EH (cell line): ENCODE measurements around the gene TRIOBP.
"Not testable (repeated sequence)": the region's sequence is repeated elsewhere in the genome, so short reads cannot be mapped to it uniquely, and the experiment has no call there.

Experiments used
- DNase-seq: peaks from one replicate; pipeline ENCODE4 v3.0.0-alpha.2; 2015; ENCODE audit warnings: low read depth

Gene TRIOBP

DNA sequence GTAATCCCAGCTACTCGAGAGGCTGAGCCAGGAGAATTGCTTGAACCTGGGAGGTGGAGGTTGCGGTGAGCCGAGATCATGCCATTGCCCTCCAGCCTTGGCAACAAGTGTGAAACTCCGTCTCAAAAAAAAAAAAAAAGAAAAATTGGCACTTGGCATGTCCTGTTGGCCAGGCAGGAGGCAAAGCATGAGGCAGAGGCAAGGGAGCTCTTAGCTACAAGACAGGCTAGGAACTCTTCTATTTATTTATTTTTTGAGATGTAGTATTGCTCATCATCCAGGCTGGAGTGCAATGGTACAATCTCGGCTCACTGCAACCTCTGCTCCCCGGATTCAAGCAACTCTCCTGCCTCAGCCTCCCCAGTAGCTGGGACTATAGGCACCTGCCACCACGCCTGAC is 2.7 kb upstream of the TRIOBP start:
- not testable (repeated sequence) for DNase-seq

DNA sequence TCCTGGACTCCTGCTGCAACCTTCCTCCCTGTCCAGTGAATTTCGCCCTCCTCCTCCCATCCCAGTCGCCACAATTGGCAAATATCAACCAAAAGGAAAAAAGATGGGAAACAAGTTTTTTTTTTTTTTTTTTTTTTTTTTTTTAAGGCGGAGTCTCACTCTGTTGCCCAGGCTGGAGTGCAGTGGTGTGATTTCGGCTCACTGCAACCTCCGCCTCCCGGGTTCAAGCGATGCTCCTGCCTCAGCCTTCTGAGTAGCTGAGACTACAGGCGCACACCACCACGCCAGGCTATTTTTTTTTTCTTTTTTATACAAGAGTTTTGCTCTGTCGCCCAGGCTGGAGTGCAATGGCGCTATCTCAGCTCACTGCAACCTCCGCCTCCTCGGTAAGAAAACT is 590 bp upstream of the TRIOBP start:
- DNase-seq: not testable (repeated sequence)

DNA sequence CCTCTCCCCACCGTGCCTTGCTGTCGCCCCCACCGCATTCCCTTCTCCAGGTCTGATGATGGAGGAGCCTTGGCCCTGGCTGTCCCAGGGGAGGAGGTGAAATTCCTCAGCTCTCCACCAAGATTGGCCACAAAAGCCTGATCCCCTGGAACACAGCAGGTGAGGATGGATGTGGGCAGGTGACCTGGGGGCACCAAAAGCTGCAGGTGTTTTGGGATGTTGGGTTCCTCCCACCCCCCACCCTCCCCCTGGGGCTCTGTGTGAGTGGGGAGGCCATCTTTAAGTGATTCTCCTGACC is 639 bp downstream of the TRIOBP start:
- no peak for DNase-seq

DNA sequence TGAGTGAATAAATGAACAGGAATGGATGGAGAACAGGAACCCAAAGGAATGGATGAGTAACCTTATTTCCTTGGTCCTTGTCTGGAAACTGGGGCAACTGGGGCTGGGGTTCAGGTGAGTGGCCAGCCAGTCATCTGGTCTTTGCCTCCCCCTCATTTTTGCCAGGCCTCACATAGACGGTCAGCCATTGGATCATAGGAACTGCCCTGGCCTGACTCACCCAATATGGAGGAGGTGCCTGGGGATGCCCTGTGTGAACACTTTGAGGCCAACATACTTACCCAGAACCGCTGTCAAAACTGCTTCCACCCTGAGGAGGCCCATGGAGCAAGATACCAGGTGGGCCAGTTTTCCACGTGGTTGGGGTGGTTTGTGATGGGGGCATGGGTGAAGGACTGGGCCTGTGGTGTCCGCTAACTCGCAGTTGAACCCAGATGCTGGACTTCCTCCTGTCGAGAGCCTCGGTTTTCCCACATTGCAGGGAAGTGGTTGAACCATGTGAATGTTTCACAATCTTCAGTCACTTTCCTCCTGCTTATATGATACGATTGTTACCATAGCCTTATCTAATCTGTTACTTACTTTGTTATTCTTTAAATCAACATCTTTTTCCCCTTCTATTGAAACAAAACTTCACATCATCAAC is 4.4 kb downstream of the TRIOBP start:
- no peak for DNase-seq

DNA sequence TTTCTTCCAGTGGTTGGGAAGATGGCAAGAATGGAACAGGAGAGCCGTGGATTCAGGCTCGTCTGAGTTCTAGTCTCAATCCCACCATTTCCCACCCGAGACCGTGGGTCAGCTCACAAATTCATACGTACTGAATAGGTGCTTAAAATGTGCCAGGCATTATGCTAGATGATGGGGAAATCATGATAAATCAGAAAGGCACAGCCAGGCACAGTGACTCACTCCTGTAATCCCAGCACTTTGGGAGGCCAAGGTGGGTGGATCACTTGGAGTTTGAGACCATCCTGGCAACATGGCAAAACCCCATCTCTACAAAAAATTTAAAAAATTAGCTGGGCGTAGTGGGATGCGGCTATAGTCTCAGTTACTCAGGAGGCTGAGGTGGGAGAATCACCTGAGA is 7.1 kb downstream of the TRIOBP start:
- no peak for DNase-seq

DNA sequence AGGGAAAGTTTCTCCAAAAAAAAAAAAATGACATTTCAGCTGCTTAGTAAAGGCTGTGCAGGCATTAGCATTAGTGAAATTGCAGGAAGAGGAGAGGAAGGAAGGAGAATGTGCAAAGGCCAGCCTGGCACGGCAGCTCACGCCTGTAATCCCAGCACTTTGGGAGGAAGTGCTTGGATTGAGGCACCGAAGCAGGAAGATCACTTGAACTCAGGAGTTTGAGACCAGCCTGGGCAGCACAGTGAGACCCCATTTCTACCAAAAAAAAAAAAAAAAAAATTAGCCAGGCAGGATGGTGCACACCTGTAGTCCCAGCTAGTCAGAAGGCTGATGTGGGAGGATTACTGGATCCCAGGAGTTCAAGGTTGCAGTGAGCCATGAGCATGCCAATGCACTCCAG is 7.8 kb downstream of the TRIOBP start:
- DNase-seq: no peak

DNA sequence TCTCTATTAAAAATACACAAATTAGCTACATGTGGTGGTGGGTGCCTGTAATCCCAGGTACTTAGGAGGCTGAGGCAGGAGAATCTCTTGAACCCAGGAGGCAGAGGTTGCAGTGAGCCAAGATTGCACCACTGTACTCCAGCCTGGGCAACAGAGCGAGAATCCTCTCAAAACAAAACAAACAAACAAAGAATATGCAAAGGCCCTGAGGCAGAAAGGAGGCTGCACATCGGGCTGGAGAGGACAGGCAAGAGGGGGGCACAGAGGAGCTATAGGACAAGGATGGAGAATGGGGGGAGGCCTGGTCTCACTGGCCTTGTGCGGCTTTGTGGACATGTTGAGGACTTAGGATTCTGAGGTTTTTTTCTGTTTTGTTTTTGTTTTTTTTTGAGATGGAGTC is 8.4 kb downstream of the TRIOBP start:
- no peak for DNase-seq

DNA sequence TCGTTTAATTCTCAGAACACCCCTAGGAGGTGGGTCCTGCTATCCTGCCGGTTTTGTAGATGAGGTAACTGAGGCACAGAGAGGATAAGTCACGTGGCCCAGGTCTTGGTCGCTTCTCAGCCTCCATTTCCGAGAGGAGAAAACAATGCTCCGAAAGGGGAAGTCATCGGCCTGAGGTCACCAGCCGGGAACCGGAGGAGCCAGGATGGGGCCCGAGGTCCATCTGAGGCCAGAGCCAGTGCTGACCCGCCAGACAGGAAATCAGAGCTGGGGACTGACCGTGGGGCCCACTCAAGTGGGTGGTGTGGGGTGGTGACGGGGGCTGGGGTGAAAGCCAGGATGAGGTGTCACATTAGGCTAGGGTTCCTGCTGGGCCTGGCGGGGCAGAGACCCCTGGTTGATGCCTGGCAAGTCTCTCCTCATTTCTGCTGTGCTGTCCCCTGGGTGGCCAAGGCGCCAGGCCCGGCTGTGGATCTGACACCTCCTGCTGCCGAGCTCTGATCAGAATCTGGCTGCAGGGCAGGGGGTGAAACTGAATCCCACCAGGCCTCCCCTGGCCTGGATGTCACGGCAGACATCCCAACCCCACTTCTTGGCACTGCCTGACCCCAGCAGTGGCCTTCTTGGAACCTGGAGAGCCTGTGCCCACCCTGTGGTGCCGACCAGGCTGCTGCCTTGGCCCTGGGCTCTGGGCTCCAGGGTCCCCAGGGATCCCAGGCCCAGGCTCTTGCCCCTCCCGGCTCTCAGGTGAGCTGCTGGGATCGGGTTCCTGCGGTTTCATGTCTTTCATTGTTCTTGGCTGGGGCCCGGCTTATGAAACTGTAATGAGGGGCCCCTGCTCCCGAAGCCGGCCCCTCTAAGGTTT is 12.0 kb downstream of the TRIOBP start:
- no peak for DNase-seq

DNA sequence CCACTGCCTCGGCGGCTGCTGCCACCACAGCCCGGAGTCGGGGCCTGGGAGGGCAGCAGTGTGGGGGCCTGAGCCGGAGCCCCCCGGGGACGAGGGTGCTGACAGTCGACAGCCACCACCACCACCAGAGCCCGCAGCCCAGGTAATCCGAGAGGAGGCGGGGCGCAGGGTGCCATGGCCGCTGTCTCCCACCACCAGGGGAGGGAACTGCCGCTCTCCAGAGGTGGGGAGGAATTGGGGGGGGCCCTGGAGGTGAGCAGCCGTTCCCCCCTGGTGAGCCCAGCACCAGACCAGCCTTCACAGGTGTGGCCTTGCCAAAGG is 12.6 kb downstream of the TRIOBP start:
- DNase-seq: no peak

DNA sequence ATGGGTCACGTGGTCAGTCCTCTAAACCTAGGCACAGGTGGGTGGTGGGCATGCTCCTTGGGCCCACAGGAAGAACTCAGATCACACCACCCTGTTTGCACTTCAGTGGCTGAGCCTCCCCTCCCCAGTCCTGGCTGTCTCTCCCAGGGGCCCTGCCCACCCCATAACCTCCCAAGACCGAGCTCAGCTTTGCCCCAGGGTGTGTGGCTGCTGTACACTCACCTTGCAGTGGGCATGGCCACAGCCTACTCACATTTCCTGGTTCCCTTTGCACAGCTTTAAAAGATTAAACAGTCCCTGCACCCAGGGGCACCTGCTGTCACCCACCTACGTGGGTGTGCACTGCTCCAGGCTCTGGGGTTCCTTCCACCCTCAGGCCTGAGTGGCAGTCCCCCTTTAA is 13.8 kb downstream of the TRIOBP start:
- no peak for DNase-seq

DNA sequence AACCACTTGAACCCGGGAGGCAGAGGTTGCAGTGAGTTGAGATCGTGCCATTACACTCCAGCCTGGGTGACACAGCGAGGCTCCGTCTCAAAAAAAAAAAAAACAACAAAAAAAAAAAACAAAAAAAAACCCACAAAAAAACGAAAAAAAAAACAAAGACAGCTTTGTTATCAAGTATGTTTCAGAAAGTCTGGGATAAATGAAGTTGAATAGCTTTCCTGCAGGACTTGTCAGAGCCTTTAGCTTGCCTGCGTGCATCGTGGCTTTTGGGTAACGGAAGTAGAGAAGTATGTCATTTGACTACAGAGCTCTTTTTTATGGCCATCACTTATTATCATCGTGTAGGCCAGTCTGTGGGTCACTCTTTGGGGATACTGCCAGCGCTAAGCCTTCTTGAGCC is 14.6 kb downstream of the TRIOBP start:
- DNase-seq: no peak

DNA sequence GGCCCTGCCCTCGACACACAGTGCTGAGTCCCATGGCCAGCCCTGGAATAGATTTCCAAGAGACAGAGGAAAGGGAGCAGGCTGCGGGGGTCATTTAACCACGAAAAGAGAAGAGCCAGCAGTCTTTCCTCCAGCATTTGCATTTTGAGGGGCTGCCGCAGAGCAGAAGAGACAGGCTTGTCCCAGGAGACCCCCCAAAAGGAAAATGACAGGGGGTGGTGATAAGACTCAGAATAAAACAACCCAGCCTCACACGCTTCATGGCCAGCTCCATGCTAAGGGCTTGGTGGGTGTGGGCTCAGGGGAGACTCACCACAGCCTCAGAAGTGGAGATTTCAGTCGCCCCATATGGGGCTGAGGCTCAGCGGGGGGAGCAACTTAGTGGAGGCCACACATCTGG is 16.9 kb downstream of the TRIOBP start:
- DNase-seq: no peak

DNA sequence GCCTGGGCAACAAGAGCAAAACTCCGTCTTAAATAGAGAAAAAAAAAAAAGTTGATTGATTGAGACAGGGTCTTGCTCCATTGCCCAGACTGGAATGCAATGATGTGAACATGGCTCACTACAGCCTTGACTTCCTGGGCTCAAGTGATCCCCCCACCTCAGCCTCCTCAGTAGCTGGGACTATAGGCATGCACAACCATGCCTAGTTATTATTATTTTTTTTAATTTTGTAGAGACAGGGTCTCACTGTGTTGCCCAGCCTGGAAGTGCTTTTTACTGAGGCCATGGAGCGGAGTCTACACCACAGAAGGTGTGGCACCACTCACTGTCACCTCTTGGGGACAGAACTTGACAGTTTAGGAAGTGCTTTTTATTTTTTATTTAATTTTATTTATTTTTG is 17.8 kb downstream of the TRIOBP start:
- no peak for DNase-seq

DNA sequence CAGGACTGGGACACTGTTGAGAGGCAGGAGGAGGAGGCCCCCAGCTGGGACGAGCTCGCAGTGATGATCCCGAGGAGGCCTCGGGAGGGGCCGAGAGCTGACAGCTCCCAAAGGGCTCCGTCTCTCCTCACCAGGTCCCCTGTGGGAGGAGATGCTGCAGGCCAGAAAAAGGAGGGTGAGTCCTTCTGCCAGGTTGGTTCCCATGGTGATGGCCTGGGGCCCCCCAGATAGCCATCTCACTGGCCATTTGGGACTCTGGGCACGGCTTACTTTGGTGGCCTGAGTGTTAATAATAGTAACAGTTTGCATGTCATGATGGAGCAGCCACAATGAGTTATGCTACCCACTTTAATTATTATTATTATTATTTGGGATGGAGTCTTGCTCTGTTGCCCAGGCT is 18.9 kb downstream of the TRIOBP start:
- DNase-seq: no peak

DNA sequence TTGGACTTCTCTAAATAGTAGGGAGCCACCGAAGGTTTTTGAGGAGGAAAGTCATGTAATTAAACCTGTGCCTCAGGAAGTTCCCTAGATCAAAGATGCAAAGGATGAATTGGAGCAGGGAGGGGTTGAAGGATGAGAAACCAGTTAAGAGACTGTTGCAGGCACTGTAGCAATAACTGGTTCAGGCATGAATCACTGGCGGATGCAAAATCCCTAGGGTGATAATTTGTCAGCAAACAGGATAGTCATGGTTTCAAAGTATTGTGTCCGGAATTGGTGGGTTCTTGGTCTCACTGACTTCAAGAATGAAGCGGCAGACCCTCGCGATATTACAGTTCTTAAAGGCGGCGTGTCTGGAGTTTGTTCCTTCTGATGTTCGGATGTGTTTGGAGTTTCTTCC is 19.9 kb downstream of the TRIOBP start:
- DNase-seq: peak; percentile 44

DNA sequence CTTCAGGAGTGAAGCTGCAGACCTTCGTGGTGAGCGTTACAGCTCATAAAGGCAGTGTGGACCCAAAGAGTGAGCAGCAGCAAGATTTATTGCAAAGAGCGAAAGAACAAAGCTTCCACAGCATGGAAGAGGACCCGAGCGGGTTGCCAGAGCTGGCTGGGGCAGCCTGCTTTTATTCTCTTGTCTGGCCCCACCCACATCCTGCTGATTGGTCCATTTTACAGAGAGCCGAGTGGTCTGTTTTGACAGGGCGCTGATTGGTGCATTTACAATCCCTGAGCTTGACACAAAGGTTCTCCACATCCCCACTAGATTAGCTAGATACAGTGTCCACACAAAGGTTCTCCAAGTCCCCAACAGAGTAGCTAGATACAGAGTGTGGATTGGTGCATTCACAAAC is 20.4 kb downstream of the TRIOBP start:
- not testable (repeated sequence) for DNase-seq

DNA sequence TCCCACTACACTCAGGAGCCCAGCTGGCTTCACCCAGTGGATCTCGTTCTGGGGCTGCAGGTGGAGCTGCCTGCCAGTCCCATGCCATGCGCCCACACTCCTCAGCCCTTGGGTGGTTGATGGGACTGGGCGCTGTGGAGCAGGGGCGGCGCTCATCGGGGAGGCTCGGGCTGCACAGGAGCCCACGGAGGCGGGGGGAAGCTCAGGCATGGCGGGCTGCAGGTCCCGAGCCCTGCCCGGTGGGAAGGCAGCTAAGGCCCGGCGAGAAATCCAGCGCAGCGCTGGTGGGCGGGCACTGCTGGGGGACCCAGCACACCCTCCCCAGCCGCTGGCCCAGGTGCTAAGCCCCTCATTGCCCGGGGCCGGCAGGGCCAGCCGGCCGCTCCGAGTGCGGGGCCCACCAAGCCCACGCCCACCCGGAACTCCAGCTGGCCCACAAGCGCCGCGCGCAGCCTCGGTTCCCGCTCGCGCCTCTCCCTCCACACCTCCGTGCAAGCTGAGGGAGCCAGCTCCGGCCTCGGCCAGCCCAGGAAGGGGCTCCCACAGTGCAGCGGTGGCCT is 21.0 kb downstream of the TRIOBP start:
- not testable (repeated sequence) for DNase-seq

DNA sequence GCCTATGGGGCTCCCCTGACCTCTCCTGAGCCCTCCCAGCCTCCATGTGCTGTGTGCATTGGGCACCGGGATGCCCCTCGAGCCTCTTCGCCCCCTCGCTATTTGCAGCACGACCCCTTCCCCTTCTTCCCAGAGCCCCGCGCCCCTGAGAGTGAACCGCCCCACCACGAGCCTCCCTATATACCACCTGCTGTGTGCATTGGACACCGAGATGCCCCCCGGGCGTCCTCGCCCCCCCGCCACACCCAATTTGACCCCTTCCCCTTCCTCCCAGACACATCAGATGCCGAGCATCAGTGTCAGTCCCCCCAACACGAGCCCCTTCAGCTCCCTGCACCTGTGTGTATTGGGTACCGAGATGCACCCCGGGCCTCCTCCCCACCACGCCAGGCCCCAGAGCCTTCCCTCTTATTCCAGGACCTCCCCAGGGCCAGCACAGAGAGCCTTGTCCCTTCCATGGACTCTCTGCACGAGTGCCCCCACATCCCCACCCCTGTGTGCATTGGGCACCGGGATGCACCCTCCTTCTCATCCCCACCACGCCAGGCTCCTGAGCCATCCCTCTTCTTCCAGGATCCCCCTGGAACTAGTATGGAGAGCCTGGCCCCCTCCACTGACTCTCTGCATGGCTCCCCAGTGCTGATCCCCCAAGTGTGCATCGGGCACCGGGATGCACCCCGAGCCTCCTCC is 28.8 kb downstream of the TRIOBP start:
- no peak for DNase-seq

DNA sequence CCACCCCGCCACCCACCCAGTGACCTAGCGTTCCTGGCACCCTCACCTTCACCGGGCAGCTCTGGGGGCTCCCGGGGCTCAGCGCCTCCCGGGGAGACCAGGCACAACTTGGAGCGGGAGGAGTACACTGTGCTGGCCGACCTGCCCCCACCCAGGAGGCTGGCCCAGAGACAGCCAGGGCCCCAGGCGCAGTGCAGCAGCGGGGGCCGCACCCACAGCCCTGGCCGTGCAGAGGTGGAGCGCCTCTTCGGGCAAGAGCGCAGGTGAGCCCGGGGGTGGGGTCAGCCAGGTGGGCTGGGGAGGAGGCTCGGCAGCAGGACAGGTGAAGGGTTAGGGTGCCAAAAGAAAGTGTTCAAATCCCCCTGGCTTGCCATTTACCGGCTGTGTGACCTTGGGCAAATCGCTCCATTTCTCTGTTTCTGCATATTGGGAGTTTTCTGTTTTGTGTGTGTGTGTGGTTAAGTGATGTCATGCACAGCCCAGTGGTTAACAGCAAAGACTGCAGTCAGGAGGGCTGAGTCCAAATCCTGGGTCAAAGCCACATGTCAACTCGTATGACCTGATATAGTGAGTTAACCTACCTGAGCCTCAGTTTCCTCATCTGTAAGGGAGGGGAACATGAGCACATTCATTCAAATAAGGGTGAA is 29.5 kb downstream of the TRIOBP start:
- peak; percentile 36 for DNase-seq

DNA sequence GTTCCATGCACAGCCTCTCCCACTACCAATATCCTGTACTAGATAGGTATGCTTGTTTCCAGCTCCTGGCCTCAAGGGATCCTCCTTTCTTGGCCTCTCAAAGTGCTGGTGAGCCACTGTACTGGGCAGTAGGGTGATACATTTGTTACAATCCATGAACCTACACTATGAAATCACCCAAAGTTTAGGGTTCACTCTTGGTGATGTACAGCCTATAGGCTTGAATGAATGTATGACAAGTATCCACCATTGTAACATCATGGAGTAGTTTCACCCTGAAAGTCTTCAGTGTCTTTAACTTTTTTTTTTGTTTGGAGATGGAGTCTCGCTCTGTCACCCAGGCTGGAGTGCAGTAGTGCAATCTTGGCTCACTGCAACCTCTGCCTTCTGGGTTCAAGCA is 31.8 kb downstream of the TRIOBP start:
- no peak for DNase-seq

DNA sequence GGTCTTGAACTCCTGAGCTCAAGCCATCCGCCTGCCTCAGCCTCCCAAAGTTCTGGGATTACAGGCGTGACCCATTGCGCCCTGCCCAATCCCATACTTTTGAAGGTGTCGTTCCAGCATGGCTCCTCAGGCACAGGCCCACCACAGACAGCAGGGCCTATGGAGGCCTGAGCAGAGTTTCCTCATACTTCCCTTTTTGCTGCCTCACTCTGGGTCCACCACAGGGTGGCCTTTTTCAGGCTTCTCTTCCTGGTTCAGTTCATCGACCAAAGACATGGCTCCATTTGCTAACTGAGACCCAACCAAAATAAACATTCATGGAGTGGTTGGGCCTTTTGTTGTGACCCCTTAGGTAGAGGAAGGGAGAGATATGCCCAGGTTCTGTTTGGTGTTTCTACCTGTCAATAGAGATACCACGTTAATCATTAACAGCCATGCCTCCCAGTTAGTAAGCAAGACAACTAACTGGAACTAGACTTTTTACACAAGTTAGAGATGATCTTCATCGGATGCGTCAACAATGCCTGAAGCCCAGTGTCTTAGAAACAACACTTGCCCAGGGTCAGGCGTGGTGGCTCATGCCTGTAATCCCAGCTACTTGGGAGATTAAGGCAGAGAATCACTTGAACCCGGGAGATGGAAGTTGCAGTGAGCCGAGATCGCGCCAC is 35.1 kb downstream of the TRIOBP start:
- peak; percentile 23 for DNase-seq
